Ovary (tissue), 3 donors: ENCODE measurements around the gene MARK3.

ENCODE experiments used
- CTCF ChIP-seq, 3 donors: fragments of 450-650 bp in 2 of 3; fragments of 200-600 bp in 1 of 3; IDR thresholded peaks; one replicate each; pipeline versions ENCODE4 v1.5.1 to v1.8.0; 2016 to 2022; ENCODE audit warnings: antibody characterized with exemption in 3 of 3, mild to moderate bottlenecking in 1 of 3
- EP300 ChIP-seq: sonication (generic); formaldehyde crosslinking; IDR thresholded peaks from one replicate; pipeline ENCODE4 v1.6.1; 2017; ENCODE audit warnings: antibody characterized with exemption
- POLR2A ChIP-seq: fragments of 450-650 bp; IDR thresholded peaks from one replicate; pipeline ENCODE4 v1.6.1; 2017; ENCODE audit warnings: antibody characterized with exemption, mild to moderate bottlenecking, moderate library complexity
- donor health status: DM: no; HTN: no; CAD: no.

- TF ChIP-seq EP300: no peak
- TF ChIP-seq CTCF (IDR thresholded peaks at IDR 0.05): peak; percentile 23 to 89 (median 83)
- no peak for TF ChIP-seq POLR2A
These were observed 8.7 kb downstream of the MARK3 start for GRCh38 chr14:103393676-103394626.
